Activated CD4-positive, alpha-beta T cell treated with anti-CD3 and anti-CD28 coated beads, Interleukin-2, Interleukin-6, amounts not matched to agents 100 ng/mL and 50 ng/mL, durations not matched to agents 16 hours and 8 hours (primary cell): ENCODE measurements around the gene MAGOH.

Experiments used
- DNase-seq: peaks from one replicate; pipeline ENCODE4 v3.0.0-alpha.2; 2020

Gene MAGOH

DNA sequence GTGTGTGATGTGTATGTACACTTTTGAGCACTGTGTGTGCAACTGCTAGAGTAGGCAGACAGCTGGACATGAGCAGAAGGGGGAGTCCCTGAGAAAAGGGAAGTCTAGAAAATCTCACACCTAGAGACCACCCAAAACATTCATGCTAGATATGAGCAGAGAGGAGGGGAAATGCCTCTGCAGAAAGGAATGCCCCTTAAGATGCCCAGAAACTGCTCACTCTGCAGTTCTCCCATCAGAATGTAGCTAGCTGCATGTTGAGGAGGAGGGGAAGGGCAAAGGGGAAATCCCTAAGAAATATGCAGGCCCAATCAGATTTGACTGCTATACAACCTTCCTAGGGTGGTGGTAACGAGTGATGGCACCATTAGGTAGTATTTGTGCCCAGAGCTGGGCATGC lies 31.8 kb upstream of the MAGOH start:
- DNase-seq = no peak

DNA sequence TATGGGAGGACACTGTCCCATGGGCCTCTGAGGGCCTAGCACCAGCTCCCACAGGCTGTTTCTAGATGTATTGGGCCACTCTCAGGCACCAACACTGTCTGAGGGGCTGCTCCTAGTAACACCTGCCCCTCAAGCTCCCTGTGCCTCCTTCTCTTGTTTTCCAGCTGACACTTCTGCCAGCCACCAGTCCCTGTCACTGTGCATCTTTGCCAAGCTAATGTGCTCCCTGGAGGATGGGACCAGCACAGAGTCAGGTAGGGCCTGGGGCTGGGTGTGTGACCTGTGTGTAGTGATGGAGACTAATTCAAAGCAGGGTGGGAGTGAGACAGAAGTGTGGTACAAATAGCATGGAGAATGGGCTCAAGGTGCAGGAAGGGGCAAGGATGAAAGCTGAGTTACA lies 29.4 kb upstream of the MAGOH start:
- DNase-seq = no peak

DNA sequence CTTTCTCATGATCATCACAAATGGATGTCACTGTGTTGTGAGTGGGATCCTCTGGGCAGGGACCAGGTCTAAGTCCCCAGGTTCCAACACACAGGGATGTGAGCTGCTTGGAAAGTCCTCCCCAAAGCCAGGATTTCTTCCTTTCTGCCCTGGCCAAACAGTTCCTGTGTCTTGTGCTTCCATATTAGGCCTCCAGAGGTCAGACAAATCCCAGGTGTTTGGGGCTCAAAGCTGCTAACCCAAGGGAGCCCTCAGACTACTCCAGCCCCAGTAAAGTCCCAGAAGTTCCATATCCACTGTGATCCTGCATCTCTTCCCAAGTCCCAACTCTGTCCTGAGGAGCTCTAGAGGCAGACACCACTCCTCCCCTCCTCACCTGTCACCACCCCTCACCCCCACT lies 27.7 kb upstream of the MAGOH start:
- DNase-seq = no peak

DNA sequence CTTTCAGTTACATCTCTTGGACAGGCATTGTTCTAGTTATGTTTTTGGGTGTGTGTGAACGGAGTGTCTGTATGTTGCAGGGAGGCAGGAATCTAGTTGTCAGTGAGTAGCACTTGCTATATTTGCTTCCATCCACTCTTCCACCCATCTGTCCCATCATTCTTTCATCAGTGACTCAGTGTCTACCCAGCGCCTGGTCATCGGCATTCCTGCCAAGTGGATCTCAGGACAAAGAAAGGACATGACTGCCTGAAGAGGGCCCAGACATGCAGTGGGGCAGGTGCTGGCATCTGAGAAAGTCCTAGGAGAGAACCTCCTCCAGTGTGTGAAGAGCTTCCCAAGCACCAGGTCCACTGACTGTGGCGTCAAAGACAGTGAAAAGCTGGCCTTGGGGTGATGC lies 27.3 kb upstream of the MAGOH start:
- no peak for DNase-seq

DNA sequence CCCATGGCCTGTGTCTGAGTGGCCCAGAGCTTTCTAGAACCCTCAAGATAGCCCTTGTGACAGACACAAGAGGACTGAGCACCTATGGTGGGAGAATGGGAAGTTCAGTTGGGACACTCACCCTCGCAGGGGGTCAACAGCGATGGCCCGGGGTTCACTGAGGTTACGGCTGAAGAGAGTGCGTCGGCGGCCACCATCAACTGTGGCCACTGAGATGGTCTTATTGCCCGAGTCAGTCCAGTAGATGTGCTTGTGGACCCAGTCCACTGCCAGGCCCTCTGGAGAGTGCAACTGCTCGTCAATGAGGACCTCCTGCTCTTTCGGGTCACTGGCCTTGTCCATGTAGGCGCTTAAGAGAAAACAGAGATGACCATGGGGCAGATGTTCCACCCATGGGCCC lies 25.7 kb upstream of the MAGOH start:
- DNase-seq = no peak

DNA sequence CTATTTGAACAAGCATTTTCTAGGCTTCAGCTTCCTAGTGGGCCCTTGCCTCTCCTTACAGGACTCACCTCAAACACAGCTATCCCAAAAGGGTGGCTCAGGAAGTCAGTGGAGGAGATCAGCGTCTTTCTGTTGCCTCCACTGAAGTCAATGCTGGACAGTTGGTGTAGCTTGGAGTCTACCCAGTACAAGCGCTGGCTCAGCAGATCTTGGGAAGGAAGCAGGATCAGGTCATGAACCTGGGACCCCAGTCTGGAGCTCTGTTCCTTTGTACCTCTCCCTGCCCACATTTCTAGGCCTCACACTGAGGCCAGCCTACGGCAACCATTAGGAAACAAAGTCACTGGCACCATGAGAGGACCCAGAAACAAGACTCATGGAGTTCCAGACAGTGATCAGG lies 23.7 kb upstream of the MAGOH start:
- no peak for DNase-seq

DNA sequence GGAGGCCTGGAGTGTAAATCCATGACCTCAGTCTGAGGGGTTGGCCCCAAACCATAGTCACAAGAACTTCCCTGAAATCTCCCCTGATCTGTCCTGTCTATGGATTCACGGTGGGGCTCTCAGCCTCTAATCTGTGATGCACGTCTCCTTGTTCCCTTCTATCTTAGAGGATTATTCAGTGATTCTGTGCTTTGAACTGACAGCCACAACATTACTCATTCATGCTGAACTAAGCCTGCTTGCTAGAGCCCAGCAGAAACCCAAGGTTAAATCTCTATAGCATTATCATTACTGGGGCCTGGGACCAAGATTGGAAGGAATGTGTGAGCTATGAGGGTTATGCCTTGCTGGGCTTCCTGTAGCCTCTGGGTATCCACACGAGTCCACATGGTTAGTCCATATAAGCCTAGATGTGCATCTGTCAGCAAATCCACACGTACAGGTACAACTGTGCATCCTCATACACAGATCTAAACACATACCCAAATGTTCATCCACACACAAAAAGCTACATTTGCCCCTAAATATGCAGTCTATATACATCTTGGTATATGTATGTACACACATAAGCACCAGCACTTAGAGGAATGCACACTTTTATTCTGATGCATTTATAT lies 22.4 kb upstream of the MAGOH start:
- no peak for DNase-seq

DNA sequence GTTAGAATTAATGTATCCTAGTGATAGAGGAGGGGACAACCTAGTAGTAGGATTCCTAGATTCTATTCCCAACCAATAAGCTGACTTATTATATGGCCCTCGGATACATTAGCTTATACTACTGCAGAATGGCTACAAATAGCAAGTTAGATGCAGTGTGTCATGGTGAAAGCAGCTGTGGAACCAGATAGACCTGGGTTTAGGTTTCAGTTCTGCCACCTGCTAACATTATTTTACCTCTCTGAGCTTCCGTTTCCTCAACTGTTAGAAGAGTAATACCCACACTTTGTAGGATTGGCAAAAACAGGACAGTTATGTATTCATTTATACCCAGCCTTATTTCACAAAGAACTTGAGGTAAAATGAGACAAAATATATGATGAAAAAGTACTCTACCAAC lies 21.6 kb upstream of the MAGOH start:
- no peak for DNase-seq

DNA sequence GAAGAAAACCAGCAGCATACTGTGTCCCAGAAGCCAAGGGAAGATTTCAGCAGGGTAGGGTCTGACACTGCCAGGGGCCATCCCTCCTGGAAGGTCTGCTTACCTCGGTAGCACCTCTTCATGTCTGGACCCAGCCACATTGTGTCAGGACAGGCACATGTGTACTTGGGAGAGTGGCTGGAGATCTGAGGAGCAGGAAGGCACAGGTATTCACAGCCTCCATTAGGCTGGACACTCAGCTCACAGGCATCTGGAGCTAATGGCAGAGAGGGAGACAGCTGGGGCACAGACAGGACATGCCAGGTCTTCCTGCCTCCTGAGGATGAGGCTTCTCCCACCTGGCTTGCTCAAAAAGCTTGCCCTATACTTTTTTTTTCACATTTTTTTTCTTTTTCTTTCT lies 19.9 kb upstream of the MAGOH start:
- no peak for DNase-seq

DNA sequence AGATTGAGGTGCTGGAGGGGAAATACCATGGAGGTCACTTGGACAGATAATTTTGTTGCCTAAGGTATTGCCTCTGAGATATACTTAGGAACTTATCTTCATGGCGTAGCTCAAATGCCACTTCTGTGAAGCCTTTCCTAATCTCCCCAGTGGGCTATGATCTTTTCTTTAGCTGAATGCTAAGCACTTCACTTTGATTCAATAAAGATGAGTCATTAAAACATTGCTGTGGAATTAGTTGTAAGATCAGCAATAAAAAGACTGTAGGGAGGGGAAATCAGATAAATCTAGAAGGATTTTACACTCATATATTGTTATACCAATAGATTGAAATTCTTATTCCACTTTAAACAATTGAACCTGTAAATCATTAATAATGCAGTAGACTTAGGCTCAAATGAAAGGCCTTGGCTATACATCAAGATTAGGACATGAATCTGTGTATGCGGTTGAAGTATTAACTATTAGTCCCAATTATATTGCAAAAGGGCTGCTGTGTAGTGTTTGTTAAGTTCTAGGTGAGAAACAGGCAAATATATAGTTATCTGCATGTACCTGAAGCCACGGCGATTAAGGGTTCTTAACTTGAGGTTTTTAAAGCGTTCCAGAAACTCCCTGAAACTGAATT lies 19.2 kb upstream of the MAGOH start:
- no peak for DNase-seq

DNA sequence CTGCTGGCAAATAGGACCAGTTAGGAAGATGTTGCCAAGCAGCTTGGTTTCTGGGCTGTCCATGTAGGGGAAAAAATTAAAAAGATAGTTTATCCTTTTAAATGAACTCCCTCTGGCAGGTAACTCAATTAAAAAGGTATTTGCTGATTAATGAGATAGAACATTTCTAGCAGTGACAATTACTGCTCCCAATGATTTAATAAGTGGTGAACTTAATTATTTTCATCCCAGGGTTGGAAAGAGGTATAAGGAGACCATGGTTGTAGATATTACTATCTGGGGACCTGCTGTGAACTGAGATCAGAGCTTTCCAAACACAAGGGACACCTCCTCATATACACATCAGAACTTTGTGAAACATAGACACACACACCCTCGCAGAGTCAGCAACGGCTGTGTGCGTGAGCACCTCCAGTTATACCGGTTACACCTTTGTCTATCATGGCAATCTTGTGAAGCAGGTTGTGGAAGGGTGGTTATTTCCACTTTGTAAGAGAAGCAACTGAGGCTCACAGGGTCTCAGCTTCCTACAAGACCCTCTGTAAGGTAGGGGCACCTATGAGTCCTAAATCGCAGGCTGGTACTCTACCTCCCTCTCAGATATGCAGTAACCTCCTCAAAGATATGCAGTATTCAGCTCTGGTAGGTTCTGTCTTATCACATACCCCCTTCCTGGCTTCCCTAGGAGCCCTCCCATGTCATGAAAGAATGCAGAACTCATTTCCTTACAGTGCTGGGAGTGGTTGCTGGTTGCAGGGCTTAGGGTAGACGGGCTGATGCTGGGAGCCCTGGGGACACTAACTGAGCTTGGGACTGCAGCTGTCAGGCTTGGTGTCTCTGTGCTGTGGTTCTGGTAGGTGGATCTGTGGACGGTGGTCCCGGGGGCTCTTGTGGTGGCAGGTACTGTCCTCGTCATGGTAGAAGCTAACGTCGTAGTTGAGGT lies 18.5 kb upstream of the MAGOH start:
- no peak for DNase-seq

DNA sequence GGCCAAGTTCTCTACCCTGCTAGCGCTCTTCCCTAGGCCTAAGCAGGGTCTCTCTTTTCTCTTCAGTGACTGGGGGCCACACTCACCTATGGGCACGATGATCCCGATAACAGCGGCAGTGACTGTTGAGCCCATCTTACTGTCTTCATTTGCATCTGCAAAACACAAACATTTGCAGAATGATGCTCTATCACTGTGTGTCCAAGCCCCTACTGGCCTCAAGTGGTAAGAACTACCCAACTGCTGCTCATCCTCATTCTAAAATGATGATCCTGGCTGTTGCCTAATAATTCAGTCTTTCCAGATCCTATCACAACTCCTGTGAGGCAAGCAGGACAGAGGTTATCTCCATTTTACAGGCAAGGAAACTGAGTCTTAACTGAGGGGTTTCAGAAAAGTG lies 16.7 kb upstream of the MAGOH start:
- DNase-seq = no peak

DNA sequence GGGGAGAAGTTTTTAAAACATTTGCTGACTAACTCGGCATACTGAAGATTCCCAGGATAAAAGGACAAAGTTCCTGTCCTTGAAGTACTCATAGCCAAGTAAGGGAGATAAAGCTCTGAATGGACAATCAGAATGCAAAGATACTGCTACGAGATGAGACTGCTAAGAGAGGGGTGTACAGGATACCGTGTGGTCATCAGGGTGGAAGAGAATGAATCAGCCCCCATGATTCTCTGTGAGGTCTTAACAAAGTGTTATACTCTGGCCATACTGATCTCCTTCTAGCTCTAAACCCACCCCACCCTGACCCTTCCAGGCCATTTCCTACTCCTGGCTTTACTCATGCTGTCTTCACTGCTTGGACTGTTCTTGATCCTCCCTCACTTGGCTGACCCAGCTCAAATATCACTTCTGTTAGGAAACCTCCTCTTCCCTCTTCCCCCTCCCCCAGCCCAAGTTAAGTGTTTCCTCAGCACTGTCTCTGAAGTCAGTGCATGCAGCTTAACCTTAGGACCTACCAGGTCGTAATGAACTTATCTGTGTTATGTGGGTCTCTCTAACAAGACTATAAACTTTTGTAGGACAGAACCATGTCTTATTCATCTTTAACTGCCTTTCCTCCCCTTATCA lies 15.8 kb upstream of the MAGOH start:
- no peak for DNase-seq

DNA sequence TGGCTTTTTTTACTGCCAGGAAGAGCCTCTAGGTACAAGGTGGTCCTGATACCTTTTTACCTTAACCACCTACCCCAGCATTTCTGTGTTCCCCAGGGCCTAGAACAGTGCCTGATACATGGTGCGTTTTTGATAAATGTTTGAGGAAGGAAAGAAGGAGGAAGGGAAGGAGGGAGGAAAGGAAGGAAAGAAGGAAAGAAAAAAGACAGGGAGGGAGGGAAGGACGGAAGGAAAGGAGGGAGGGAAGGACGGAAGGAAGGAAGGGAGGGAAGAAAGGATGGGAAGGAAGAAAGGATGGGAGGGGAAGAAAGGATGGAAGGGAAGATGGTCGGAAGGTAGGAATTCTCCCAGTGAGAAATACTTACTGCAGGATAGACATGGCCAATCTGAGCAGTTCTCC lies 12.0 kb upstream of the MAGOH start:
- DNase-seq = no peak

DNA sequence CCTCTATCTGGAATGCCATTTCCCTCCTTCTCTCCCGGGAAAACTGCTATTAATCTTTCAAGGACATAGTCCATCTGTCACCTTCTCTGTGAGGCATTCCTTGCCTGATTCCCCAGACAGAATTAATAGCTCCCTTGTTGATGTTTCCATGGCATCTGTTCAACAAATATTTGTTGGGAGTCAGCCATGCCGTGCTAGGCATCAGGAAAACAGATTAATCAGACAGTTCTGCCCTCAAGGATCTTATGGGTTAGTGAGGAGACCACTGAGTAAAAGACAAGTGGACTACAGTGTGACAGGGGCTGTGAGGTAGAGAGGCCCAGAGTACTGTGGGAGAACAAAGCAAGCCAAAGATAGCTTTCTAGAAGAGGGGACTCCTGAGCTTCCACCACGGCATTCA lies 11.4 kb upstream of the MAGOH start:
- no peak for DNase-seq

DNA sequence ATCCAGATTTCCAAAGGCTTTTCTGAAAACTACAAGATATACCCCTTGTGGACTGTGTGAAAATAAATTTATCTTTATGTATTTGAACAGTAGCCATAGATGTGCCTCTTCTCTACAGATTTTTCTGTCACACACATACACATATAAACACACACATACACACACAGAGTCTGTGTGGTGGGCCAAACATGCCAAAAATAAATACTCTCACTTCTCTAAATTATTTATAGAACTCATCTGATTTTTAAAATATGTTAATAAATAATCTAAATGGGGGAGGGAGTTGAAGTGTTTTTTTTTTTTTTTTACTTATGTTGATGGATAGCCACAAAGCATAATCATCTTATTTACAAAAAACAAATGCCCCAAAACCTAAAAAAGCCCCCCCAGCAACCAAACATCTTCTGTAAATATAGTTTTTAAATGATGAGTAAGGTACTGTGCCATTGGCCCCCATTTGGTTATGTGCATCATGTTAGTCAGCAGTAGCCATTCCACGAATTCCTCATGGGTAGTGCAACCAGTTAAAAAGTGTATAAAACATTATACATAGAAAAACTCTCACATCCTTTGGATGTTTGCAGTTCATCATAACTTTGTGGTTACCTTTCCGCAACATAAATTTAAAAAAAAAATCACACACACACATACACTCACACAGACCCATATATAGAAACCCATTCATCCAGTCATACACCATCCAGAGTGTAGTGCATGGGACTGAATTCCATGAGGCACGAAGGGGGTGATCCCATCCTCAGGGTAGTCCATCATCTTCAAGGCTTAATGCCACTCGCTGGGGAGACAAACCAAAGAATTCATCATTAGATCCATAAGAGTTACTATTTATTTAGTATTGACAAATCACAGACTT lies 8.2 kb upstream of the MAGOH start:
- no peak for DNase-seq

DNA sequence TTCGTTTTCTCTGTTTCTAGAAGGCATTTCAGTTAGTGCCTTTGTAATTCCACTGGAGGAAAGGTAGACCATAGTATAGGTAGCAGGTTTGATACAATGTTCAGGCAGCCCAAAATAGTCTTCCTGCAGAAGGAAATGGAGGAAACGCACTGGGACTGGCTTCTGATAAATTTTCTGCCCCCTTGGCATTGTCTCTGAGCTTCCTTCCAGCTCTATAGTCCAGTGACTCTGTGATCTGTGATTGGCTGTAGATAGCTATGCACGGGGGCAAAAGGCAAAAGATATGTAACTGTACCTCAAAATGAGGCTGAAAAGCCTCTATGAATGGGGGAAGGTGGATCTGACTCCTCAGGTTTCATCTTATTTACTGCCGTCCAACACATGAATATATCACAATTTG lies 5.8 kb upstream of the MAGOH start:
- DNase-seq = no peak

DNA sequence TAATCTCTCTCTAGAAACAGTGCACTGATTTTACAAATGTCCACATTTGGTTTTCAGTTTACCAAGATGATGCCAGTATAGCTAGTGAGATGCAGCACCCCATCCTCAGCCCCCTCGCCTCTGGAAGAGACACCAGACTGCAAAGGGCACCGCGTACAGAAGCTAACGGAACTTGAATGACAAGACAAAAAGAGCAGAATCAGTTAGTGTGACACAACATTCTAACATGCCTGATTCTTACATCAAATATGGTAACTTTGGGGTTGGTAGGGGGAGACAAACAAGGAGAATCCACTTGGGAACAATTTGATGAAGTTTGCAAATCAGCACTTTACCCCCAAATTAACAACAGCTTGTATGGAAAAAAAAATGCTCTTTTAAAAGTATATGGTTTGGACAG lies 4.1 kb upstream of the MAGOH start:
- DNase-seq = no peak

DNA sequence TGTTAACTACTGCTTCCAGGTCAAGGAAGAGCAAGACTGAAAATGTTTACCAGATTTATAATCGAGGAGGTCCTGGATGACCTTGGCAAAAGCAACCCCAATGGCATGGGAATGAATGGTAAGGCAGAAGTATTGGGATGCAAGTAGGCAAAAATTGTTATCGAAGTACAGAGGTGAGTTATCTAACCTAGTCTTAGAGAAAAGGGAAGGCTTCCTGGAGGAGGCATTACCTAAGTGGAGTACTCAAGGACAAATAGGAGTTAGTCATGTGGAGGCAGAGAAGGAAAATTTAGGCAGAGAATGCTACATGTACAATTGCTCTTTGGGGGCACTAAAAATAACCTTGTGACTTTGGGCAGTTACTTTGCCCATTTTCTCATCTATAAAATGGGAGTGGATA lies 3.5 kb upstream of the MAGOH start:
- DNase-seq = no peak

DNA sequence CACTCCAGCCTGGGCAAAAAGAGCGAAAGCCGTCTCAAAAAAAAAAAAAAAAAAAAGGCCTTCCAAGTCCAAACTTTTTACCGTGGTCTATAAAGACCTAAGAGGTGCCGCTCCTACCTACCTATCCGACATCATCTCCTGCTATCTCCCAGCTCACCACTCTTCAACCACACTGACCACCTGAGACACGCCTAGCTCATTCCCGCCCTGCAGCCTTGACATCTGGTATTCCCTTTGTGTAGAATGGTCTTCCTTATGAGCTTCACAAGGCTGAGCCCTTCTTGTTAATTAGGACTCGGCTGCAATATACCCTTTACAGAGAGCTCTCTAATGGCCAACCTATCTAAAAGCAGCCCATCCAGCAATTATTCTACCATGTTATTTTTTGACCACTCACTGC lies 680 bp downstream of the MAGOH start:
- no peak for DNase-seq

DNA sequence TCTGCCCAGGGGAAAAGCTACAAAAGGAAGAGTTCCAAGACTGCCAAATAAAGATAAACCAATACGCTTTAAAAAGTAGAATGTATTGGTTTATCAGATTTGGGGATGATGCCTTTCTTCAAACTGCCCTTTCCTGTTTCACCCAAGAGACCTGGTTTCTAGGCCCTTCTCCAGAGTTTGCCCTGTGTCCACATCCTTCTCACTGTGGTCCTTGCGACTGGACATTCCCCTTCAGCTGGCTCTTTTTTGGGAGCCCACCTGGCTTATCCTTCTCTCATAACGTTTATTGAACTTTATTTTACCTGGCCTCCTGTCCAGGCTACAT lies 17.4 kb downstream of the MAGOH start:
- DNase-seq = no peak

DNA sequence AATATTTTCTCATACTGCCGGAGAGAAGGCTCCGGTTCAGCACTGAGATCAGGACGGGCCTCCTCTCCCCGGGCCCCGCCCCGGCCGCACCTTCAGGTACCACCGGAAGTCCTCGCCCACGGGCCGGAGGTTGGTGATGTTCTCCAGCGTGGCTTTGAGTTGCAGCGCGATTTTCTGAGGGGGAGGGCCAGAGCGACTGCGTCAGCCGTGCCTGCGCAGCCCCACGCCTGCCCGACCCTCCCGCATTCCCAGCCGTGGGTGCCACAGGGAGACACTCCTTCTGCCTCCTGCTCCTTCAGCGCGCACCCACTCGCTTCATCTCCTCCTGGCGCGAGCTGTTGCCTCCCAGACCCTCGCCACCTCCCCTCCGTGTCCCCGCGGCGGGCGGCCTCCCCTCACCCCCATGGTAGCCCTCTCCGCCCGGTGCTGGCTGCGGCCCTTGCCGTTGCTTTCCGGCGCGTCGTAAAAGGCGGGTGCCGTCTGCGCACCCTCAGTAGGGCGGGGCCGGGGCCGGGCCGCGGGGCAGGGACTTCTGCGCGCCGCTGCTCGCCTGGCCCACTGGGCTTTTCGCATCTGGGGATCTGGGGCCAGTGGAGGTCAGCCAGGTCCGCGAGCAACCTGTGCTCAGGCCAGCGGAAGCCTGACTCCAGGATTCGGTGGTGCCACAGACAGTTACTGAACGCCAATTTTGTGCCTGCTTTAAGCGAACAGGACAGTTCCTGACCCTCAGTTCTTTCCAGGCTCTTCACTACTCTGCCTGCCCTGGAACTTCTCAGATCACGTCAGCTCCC lies 18.0 kb downstream of the MAGOH start, which contains the start of gene CZIB:
TSS of gene CZIB (minus strand) at position 464 of the 791 bp plus-strand sequence. CDS start at position 405, 59 bp downstream.
- DNase-seq = peak; percentile 97
